ENCODE measurements around the gene CYS1. TPM values are rescaled to one million over a fixed set of nuclear protein-coding genes. Genes with fewer than 3 reads are reported as not detected.
"Not testable (repeated sequence)": the region's sequence is repeated elsewhere in the genome, so short reads cannot be mapped to it uniquely, and the experiment has no call there.

Gene CYS1
- total RNA-seq, 1 experiment from 2014 or later, result not detected

GRCh38 chr2:10030798-10031197 lies 49.4 kb downstream of the CYS1 start:
- DNase-seq (ENCODE audit: low spot score), result not testable (repeated sequence)

- DNase-seq (ENCODE audit: low spot score), result no peak
Observed at GRCh38 chr2:10030311-10030736, 49.9 kb downstream of the CYS1 start.

GRCh38 chr2:10029875-10030223 lies 50.4 kb downstream of the CYS1 start:
- no peak for DNase-seq (ENCODE audit: low spot score)

- no peak for DNase-seq (ENCODE audit: low spot score)
Observed at GRCh38 chr2:10028988-10029874, 51.0 kb downstream of the CYS1 start.

- DNase-seq (ENCODE audit: low spot score), result no peak
Observed at GRCh38 chr2:10028407-10028987, 51.7 kb downstream of the CYS1 start.

- DNase-seq (ENCODE audit: low spot score), result no peak
Observed at GRCh38 chr2:10027660-10028330, 52.4 kb downstream of the CYS1 start.

- no peak for DNase-seq (ENCODE audit: low spot score)
Observed at GRCh38 chr2:10026940-10027569, 53.2 kb downstream of the CYS1 start.

- no peak for DNase-seq (ENCODE audit: low spot score)
Observed at GRCh38 chr2:10022966-10023662, 57.1 kb downstream of the CYS1 start.

GRCh38 chr2:10022445-10022844 lies 57.8 kb downstream of the CYS1 start:
- no peak for DNase-seq (ENCODE audit: low spot score)

GRCh38 chr2:10022041-10022421 lies 58.2 kb downstream of the CYS1 start:
- DNase-seq (ENCODE audit: low spot score), result no peak

GRCh38 chr2:10019602-10020400 lies 60.4 kb downstream of the CYS1 start:
- DNase-seq (ENCODE audit: low spot score), result no peak

- DNase-seq (ENCODE audit: low spot score), result no peak
Observed at GRCh38 chr2:10019174-10019573, 61.0 kb downstream of the CYS1 start.

GRCh38 chr2:10017313-10017941 lies 62.8 kb downstream of the CYS1 start:
- no peak for DNase-seq (ENCODE audit: low spot score)

- no peak for DNase-seq (ENCODE audit: low spot score)
Observed at GRCh38 chr2:10016802-10017258, 63.4 kb downstream of the CYS1 start.

- DNase-seq (ENCODE audit: low spot score), result no peak
Observed at GRCh38 chr2:10016001-10016801, 64.0 kb downstream of the CYS1 start.

GRCh38 chr2:10015376-10015989 lies 64.7 kb downstream of the CYS1 start:
- not testable (repeated sequence) for DNase-seq (ENCODE audit: low spot score)

- DNase-seq (ENCODE audit: low spot score), result no peak
Observed at GRCh38 chr2:10014418-10015190, 65.6 kb downstream of the CYS1 start.
